HG03060 (cell line): ENCODE results near the gene OR7C2.

ENCODE experiments used
- ATAC-seq: cut with Tn5 transposase; IDR thresholded peaks from one replicate; pipeline ENCODE4 v1.9.1; 2021; ENCODE audit warnings: low read depth, moderate number of reproducible peaks; ENCODE audit not compliant: unreplicated experiment

OR7C2 gene

DNA sequence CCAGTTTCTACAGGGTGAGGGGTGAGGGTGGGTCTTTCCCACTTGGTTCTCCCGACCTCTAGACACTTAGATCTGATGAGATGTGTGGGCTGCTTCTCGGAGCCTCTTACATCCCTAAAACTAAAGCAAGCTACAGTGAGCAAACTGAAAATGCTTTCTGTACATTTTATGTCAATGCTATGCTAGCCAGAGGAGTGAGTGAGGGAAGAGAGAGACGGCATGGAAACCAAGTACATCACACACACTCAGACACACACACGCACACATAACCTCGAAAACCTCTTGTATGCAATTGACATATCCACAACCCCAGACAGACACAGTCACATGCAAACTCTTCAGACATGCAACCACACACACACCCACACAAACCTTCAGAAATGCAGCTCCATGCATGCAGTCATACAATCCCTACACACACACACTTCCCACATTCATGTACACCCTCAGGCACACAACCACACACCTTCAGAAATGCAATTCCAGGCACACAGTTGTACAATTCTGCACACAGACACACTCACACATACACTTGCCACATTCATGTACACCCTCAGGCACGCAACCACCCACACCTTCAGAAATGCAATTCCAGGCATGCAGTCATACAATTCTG, 37.0 kb downstream of the OR7C2 start:
- ATAC-seq, result no peak

DNA sequence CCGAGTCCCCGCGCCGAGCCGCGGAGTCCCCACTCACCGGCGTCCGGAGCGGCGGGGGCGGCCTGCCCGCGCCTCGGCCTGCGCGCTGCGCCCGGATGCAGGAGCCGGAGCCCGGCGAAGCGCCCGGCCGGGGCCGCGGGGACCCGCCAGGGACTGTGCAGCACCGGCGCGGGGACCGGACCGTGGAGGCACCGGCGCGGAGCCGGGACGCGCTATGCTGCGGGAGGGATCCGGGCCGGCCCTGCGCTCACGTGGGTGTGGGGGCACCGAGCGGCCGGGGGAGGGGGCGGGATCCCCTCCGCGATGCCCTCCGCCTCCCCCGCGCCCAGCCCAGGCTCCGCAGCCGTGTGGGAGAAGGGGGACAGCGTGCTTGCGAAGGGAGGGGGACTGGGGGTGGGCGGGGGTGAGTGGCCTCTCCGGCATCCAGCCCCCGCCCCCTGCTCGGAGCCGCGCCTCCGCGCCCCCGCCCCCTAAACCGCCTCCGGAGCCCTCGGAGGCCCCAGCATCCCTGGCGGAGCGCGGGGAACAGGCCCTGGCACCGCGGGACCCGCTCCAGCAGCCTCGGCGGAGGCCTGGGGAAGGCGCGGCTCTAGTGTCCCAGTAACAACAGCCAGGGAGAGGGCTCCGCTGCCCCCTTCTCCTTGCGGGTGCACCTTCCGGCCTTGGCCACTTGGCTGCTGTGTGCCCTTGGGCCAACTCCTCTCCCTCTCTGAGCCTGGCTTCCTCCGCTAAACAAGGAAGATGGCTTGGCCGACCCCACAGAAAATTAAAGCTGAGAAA, 38.4 kb downstream of the OR7C2 start, which contains the start of gene SLC1A6:
TSS of gene SLC1A6 (minus strand) at position 389 of the 780 bp plus-strand sequence. CDS start 6,954 bp downstream, outside the sequence.
- no peak for ATAC-seq

DNA sequence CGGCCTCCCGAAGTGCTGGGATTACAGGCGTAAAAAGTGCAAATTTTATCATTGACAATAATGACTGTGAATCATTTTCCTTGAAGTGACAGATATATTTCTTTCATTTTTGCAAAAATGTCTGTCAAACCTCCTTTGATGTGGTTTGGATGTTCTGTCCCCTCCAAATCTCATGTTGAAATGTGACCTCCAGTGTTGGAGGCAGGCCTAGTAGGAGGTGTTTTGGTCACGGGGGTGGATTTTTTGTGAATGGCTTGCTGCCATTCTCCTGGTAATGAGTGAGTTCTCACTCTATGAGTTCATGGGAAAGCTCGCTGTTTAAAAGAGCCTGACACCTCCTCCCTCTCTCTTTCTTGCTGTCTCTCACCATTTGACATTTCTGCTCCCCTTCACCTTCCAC, 43.8 kb downstream of the OR7C2 start:
- no peak for ATAC-seq
